Epidermal melanocyte (primary cell): Measurements from ENCODE around the gene HBA1.
"Not testable (repeated sequence)": the region's sequence is repeated elsewhere in the genome, so short reads cannot be mapped to it uniquely, and the experiment has no call there.

ENCODE experiments used
- DNase-seq: peaks from one replicate; pipeline ENCODE4 v3.0.0; 2011; ENCODE audit warnings: low spot score; ENCODE audit not compliant: insufficient read length

Gene HBA1

GRCh38 chr16:194516-194915 is 18.0 kb downstream of the HBA1 start:
- DNase-seq, result no peak

DNA sequence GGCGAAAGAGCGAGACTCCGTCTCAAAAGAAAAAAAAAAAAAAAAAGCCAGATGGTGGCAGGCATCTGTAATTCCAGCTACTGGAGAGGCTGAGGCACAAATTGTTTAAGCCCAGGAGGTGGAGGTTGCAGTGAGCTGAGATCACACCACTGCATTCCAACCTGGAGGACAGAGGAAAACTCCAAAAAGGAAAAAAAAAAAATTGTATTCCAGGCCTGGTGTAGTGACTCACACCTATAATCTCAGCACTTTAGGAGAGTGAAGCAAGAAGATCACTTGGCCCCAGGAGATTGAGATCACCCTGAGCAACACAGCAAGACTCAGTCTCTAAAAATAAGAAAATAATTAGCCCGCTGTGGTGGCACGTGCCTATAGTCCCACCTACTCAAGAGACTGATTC is 23.9 kb downstream of the HBA1 start:
- DNase-seq, result no peak

- no peak for DNase-seq
Observed at GRCh38 chr16:203246-203645, 26.8 kb downstream of the HBA1 start.

- DNase-seq, result not testable (repeated sequence)
Observed at GRCh38 chr16:204046-204445, 27.6 kb downstream of the HBA1 start.

GRCh38 chr16:209359-209758 is 32.9 kb downstream of the HBA1 start:
- not testable (repeated sequence) for DNase-seq

- not testable (repeated sequence) for DNase-seq
Observed at GRCh38 chr16:211631-212180, 35.2 kb downstream of the HBA1 start.

DNA sequence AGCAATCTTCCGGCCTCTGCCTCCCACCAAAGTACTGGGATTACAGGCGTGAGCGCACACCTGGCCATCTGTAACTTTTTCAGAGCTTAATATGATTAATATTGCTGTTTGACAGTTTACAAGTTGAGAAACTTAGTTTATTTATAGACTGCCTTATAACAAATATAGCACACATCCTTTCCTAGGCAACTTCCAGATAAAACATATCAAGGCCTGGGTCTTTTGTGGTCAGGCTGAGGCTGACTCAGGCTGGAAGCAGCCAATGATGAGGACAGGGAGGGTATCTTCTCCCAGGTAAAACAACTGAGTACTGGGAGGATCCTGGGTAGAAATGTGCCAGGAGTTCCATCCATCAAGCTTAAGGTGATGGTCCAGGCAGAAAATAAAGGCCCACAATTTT is 36.5 kb downstream of the HBA1 start:
- no peak for DNase-seq

DNA sequence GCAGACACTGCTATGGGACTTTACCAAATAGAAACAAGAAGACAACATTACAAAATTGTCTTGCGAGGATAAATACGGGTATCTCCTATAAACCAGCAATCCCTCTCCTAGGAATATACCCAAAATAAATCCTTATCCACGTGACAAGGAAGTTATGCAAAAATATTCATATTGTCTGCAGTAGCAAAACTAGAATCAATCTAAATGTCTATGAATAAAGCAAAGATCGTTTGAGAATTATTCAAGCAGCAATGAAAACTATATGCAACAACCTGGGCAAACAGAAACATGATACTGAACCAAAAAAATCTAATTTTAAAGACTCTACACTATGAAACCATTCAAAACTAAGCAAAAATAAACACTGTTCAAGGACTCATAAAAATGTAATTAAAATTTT is 43.5 kb downstream of the HBA1 start:
- DNase-seq, result no peak
